VCaP (cell line): ENCODE data around the gene DCAF12.

ENCODE experiments used
- H3K27ac ChIP-seq: fragments of 450-650 bp; 2 replicates; pipeline ENCODE4 v1.5.1; 2017
- CTCF ChIP-seq: fragments of 450-650 bp; conservative IDR thresholded peaks from 2 replicates; pipeline ENCODE4 v1.5.1; 2017; ENCODE audit warnings: mild to moderate bottlenecking, moderate library complexity

The DCAF12 gene

GRCh38 chr9:34158362-34158869 is 31.9 kb upstream of the DCAF12 start:
- no peak overlapping the region for H3K27ac ChIP-seq

GRCh38 chr9:34157898-34158297 is 31.4 kb upstream of the DCAF12 start:
- TF ChIP-seq CTCF, result no peak
- no peak overlapping the region for H3K27ac ChIP-seq

More at GRCh38 chr9:34158362-34158869, 31.9 kb upstream of the DCAF12 start:
- TF ChIP-seq CTCF, result no peak

DNA sequence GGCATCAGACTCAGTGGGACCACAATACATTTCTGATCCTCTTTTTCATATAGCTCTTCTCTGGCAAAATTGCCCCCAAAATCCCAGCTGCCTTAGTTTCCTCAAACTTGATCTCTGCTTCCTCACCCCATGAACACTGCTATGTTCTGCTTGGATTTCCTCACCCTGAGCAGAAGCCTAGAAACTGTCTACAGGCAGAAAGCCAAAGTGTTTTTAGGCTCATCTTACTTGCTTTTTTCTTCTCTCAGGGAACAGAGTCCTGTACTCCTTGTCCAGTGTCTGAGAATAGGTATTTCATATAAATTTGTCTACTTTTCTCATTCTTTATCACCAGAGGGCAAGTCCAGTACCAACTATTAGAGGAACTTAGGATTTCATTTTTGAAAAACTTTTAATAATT is 30.8 kb upstream of the DCAF12 start:
- H3K27ac ChIP-seq, result no peak overlapping the region
- no peak for TF ChIP-seq CTCF

GRCh38 chr9:34154057-34154456 is 27.6 kb upstream of the DCAF12 start:
- TF ChIP-seq CTCF, result no peak
- H3K27ac ChIP-seq, result no peak overlapping the region

GRCh38 chr9:34151398-34151797 is 24.9 kb upstream of the DCAF12 start:
- TF ChIP-seq CTCF, result no peak
- no peak overlapping the region for H3K27ac ChIP-seq

GRCh38 chr9:34145165-34145564 is 18.7 kb upstream of the DCAF12 start:
- no peak overlapping the region for H3K27ac ChIP-seq
- no peak for TF ChIP-seq CTCF

DNA sequence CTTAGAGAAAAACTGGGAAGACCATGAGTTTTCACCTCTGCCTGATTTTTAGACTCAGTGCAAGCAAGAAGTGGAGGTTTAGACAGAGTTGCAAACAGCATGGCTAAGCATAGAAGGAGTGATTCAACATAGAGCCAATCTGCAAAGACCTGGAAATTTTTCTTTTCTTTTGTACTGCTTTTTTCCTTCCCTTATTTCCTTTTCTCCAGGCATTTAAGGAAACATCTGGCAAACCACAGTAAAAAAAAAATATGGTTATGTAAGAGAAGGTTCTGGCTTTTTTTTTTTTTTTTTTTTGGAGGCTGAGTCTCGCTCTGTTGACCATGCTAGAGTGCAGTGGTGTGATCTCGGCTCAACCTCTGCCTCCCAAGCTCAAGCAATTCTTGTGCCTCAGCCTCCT is 16.6 kb upstream of the DCAF12 start:
- H3K27ac ChIP-seq, result no peak overlapping the region
- no peak for TF ChIP-seq CTCF
